ENCODE data around the gene DFFA. TPM values are rescaled to one million over a fixed set of nuclear protein-coding genes. Genes with fewer than 3 reads are reported as not detected.
A peak's percentile ranks its signal among the peaks of the same experiment; 100 is the strongest.

DFFA gene
- 20.8 TPM for total RNA-seq
- long read RNA-seq, full-length matches to known transcripts = 14 of 23 reads
- long read RNA-seq, partial matches to known transcripts = 1 of 23 reads
- long read RNA-seq, other reads (novel, unspliced or antisense) = 8 of 23 reads

GRCh38 chr1:10472220-10473144 is at the start of gene DFFA:
Gene DFFA, minus strand, starts transcription at chr1:10472529. Its CDS starts 71 bp downstream, at chr1:10472458.
- intact Hi-C loops (cut with DNase I) = no loop called here
- DNase-seq (peak; percentile 96), ATAC-seq (ENCODE audit: poor library complexity) (peak; percentile 91)

- no peak for DNase-seq
- intact Hi-C loops (cut with DNase I) = no loop called here
- ATAC-seq (ENCODE audit: poor library complexity) = no peak
Measured at GRCh38 chr1:10521537-10522157, 49.3 kb upstream of the DFFA start.

- intact Hi-C loops (cut with DNase I) = no loop called here
- DNase-seq = no peak
- no peak for ATAC-seq (ENCODE audit: poor library complexity)
Measured at GRCh38 chr1:10520952-10521351, 48.6 kb upstream of the DFFA start.

GRCh38 chr1:10520497-10520896 is 48.2 kb upstream of the DFFA start:
- intact Hi-C loops (cut with DNase I) = no loop called here
- DNase-seq (no peak), ATAC-seq (ENCODE audit: poor library complexity) (no peak)

GRCh38 chr1:10519016-10519417 is 46.7 kb upstream of the DFFA start:
- peak; percentile 41 for ATAC-seq (ENCODE audit: poor library complexity)
- intact Hi-C loops (cut with DNase I) = no loop called here
- no peak for DNase-seq

GRCh38 chr1:10517677-10517982 is 45.3 kb upstream of the DFFA start:
- DNase-seq (no peak), ATAC-seq (ENCODE audit: poor library complexity) (no peak)
- intact Hi-C loops (cut with DNase I) = no loop called here

GRCh38 chr1:10516925-10517676 is 44.8 kb upstream of the DFFA start:
- DNase-seq (no peak), ATAC-seq (ENCODE audit: poor library complexity) (no peak)
- intact Hi-C loops (cut with DNase I) = no loop called here

GRCh38 chr1:10515976-10516750 is 43.8 kb upstream of the DFFA start:
- no peak for ATAC-seq (ENCODE audit: poor library complexity)
- no peak for DNase-seq
- intact Hi-C loops (cut with DNase I) = no loop called here

GRCh38 chr1:10515301-10515975 is 43.1 kb upstream of the DFFA start:
- intact Hi-C loops (cut with DNase I) = no loop called here
- ATAC-seq (ENCODE audit: poor library complexity) (no peak), DNase-seq (no peak)

GRCh38 chr1:10514490-10515235 is 42.3 kb upstream of the DFFA start:
- ATAC-seq (ENCODE audit: poor library complexity) (peak; percentile 34), DNase-seq (no peak)
- intact Hi-C loops (cut with DNase I) = no loop called here

GRCh38 chr1:10513199-10513598 is 40.9 kb upstream of the DFFA start:
- intact Hi-C loops (cut with DNase I) = no loop called here
- ATAC-seq (ENCODE audit: poor library complexity) (no peak), DNase-seq (no peak)

GRCh38 chr1:10511494-10511885 is 39.2 kb upstream of the DFFA start:
- DNase-seq = no peak
- ATAC-seq (ENCODE audit: poor library complexity) = no peak
- intact Hi-C loops (cut with DNase I) = no loop called here

- intact Hi-C loops (cut with DNase I) = no loop called here
- DNase-seq (no peak), ATAC-seq (ENCODE audit: poor library complexity) (no peak)
Measured at GRCh38 chr1:10510520-10511493, 38.5 kb upstream of the DFFA start.

GRCh38 chr1:10509809-10510509 is 37.6 kb upstream of the DFFA start:
- intact Hi-C loops (cut with DNase I) = loop anchor here (5.0 kb wide), 1 partner anchor 357 kb away; no protein-coding TSS in a partner anchor

GRCh38 chr1:10508511-10508951 is 36.2 kb upstream of the DFFA start:
- intact Hi-C loops (cut with DNase I) = loop anchor here (5.0 kb wide), 1 partner anchor 359 kb away; no protein-coding TSS in a partner anchor
- no peak for DNase-seq
- ATAC-seq (ENCODE audit: poor library complexity) = no peak

More at GRCh38 chr1:10509809-10510509, 37.6 kb upstream of the DFFA start:
- ATAC-seq (ENCODE audit: poor library complexity) = no peak
- no peak for DNase-seq

All from Right ventricle myocardium superior (tissue), 1 donor.